DND-41 (cell line): Measurements from ENCODE around the gene TNIP2.

Source experiments
- CTCF ChIP-seq: IDR thresholded peaks from 2 replicates; pipeline ENCODE4 v1.5.1; 2012; ENCODE audit warnings: borderline replicate concordance, low read length, moderate library complexity, mild to moderate bottlenecking; ENCODE audit not compliant: poor library complexity, severe bottlenecking; ENCODE audit errors: extremely low read depth
- EZH2 ChIP-seq: IDR thresholded peaks from 3 replicates; pipeline ENCODE4 v1.6.1; 2012; ENCODE audit warnings: borderline replicate concordance, low read depth, mild to moderate bottlenecking, moderate library complexity, low read length, inconsistent platforms; ENCODE audit not compliant: severe bottlenecking

- no peak for TF ChIP-seq CTCF
- TF ChIP-seq EZH2 = no peak
Measured at GRCh38 chr4:2698504-2698903, 57.6 kb downstream of the TNIP2 start.
